HCT116 (cell line): Measurements from ENCODE around the gene LY6G6C. TPM values are rescaled to one million over a fixed set of nuclear protein-coding genes. Genes with fewer than 3 reads are reported as not detected.

Source experiments
- ATAC-seq: fragments of 200-7000 bp; cut with Tn5 transposase; 2 replicates; pipeline ENCODE4 v1.9.1; 2020; ENCODE audit warnings: mild to moderate bottlenecking, moderate library complexity
- BruUV-seq: library from RNA; stranded (reverse); fragments of 400-500 nt; replicated peaks from 2 replicates; lab custom pipeline; 2021; lab: Mats Ljungman, UMichigan
- CTCF ChIA-PET: fragments of 300-600 bp; sonication (Branson Sonifier 250); formaldehyde crosslinking; loops from one replicate; lab custom pipeline; 2021; ENCODE audit warnings: antibody characterized with exemption; lab: Charles Lee
- POLR2A ChIA-PET: fragments of 300-600, 350-600 bp; sonication (Branson Sonifier 250); formaldehyde crosslinking; loops from one replicate; lab custom pipeline; 2021; ENCODE audit warnings: antibody characterized with exemption; lab: Charles Lee
- RAD21 ChIA-PET, 2 experiments: fragments of 300-600 bp; sonication (Branson Sonifier 250); formaldehyde crosslinking; loops; one replicate each; lab custom pipeline; 2023; ENCODE audit warnings: low total read pairs in 2 of 2; ENCODE audit not compliant: uncharacterized antibody in 2 of 2, unreplicated experiment in 2 of 2, low non-redundant PET in 1 of 2; lab: Charles Lee
- DNase-seq: peaks from one replicate; pipeline ENCODE4 v3.0.0-alpha.2; 2010; ENCODE audit warnings: low read depth, low spot score
- H2AFZ ChIP-seq: fragments of 200-600 bp; shearing (Covaris generic), sonication (generic); 2 replicates; pipeline ENCODE4 v1.6.1; 2017; ENCODE audit warnings: low read depth, mixed run types, mixed read lengths, antibody characterized with exemption, low read length; ENCODE audit not compliant: poor library complexity, severe bottlenecking
- H3K27ac ChIP-seq: 2 replicates; pipeline ENCODE4 v1.5.1; 2012; ENCODE audit warnings: low read depth, low read length
- H3K27me3 ChIP-seq: fragments of 200-600 bp; sonication (generic); 2 replicates; pipeline ENCODE4 v1.6.1; 2016; ENCODE audit warnings: mixed run types, low read length, mixed read lengths; ENCODE audit not compliant: insufficient read depth
- H3K36me3 ChIP-seq, 2 experiments: fragments of 200-500 bp in 1 of 2; fragments of 200-600 bp in 1 of 2; sonication (Bioruptor generic) in 1 of 2; sonication (generic) in 1 of 2; 2 replicates each; pipeline versions ENCODE4 v1.5.1 to v1.6.1; 2014 to 2016; ENCODE audit warnings: low read length in 2 of 2, inconsistent platforms in 1 of 2, mixed read lengths in 1 of 2, mixed run types in 1 of 2; ENCODE audit not compliant: insufficient read depth in 2 of 2, control insufficient read depth in 1 of 2
- H3K4me1 ChIP-seq, 2 experiments: fragments of 200-600 bp in 1 of 2; sonication (generic) in 1 of 2; 2 replicates each; pipeline versions ENCODE4 v1.5.1 to v1.6.1; 2012 to 2017; ENCODE audit warnings: low read length in 2 of 2, inconsistent platforms in 1 of 2, mild to moderate bottlenecking in 1 of 2, mixed read lengths in 1 of 2, mixed run types in 1 of 2, moderate library complexity in 1 of 2; ENCODE audit not compliant: insufficient read depth in 2 of 2, control insufficient read depth in 1 of 2
- H3K4me2 ChIP-seq: fragments of 200-600 bp; sonication (generic); 2 replicates; pipeline ENCODE4 v1.6.1; 2017; ENCODE audit warnings: mixed run types, low read length, mixed read lengths
- H3K4me3 ChIP-seq, 2 experiments: fragments of 200-600 bp in 1 of 2; sonication (generic) in 1 of 2; replicated peaks in 1 of 2; 2 replicates each; pipeline ENCODE4 v1.5.1; 2011 to 2016; ENCODE audit warnings: low read length in 2 of 2, control low read depth in 1 of 2, low read depth in 1 of 2, mild to moderate bottlenecking in 1 of 2, mixed read lengths in 1 of 2, mixed run types in 1 of 2
- H3K79me2 ChIP-seq: fragments of 200-600 bp; sonication (generic); 2 replicates; pipeline ENCODE4 v1.6.1; 2017; ENCODE audit warnings: mild to moderate bottlenecking, mixed run types, low read length, moderate library complexity, mixed read lengths; ENCODE audit not compliant: insufficient read depth
- H3K9ac ChIP-seq: fragments of 200-600 bp; sonication (generic); 2 replicates; pipeline ENCODE4 v1.6.1; 2016; ENCODE audit warnings: low read length, mixed read lengths
- H3K9me2 ChIP-seq: fragments of 200-600 bp; sonication (generic), shearing (Covaris generic); 2 replicates; pipeline ENCODE4 v1.6.1; 2017; ENCODE audit warnings: mixed run types, mild to moderate bottlenecking, moderate library complexity; ENCODE audit not compliant: insufficient read depth
- H3K9me3 ChIP-seq, 2 experiments: fragments of 200-500 bp in 1 of 2; fragments of 200-600 bp in 1 of 2; sonication (Bioruptor generic) in 1 of 2; sonication (generic) in 1 of 2; 2 replicates each; pipeline ENCODE4 v1.6.1; 2014 to 2017; ENCODE audit warnings: low read length in 2 of 2, mixed read lengths in 2 of 2, inconsistent platforms in 1 of 2, low read depth in 1 of 2, mild to moderate bottlenecking in 1 of 2, mixed run types in 1 of 2, moderate library complexity in 1 of 2; ENCODE audit not compliant: control insufficient read depth in 1 of 2, insufficient read depth in 1 of 2
- H4K20me1 ChIP-seq: fragments of 200-600 bp; sonication (generic), shearing (Covaris generic); 2 replicates; pipeline ENCODE4 v1.6.1; 2017; ENCODE audit warnings: mixed run types, mild to moderate bottlenecking, moderate library complexity; ENCODE audit not compliant: insufficient read depth
- CEBPB ChIP-seq: IDR thresholded peaks from 2 replicates; pipeline ENCODE4 v1.6.1; 2012; ENCODE audit warnings: low read depth
- JUND ChIP-seq: IDR thresholded peaks from 2 replicates; pipeline ENCODE4 v1.6.1; 2012
- REST ChIP-seq: IDR thresholded peaks from 2 replicates; pipeline ENCODE4 v1.6.1; 2012; ENCODE audit warnings: low read depth
- TCF7L2 ChIP-seq: IDR thresholded peaks from 2 replicates; pipeline ENCODE4 v1.7.0; 2011; ENCODE audit warnings: borderline replicate concordance, inconsistent platforms; ENCODE audit not compliant: insufficient read depth, insufficient read length; ENCODE audit errors: extremely low read depth
- ZNF274 ChIP-seq: fragments of 200-500 bp; sonication (Bioruptor generic); IDR thresholded peaks from 2 replicates; pipeline ENCODE4 v1.6.1; 2014; ENCODE audit warnings: mild to moderate bottlenecking, low read depth, low read length, inconsistent platforms
- intact Hi-C: fragments of 100-400 bp; cut with micrococcal nuclease; formaldehyde crosslinking; loops from 2 replicates; pipeline ENCODE4 v1.10.0; 2022
- total RNA-seq: library from RNA; stranded (reverse); gene quantifications from one replicate; pipeline ENCODE4 v1.2.1, GENCODE V29; 2021; ENCODE audit not compliant: unreplicated experiment

LY6G6C gene
- total RNA-seq, 1 experiment from 2014 or later = 0.54 TPM

GRCh38 chr6:31762356-31762755 is 40.8 kb upstream of the LY6G6C start, which contains the start of gene SAPCD1:
TSS of gene SAPCD1 (plus strand) at chr6:31762656. CDS start at chr6:31763055, 399 bp downstream.
- Histone ChIP-seq H3K27ac (peak within 1 kb of the TSS; percentile 1; the same call in 1 of the 2 replicates), H3K9me3 (no peaks in the 10 kb centered on the region), H3K36me3 (peaks cover 3 to 34% of the 10 kb centered on the region in 2 experiments; a peak in 2 of 4 replicates), H2AFZ (no peak within 1 kb of the TSS), H3K9ac (no peak within 1 kb of the TSS), H3K27me3 (no peaks in the 10 kb centered on the region), H3K79me2 (no peaks in the 10 kb centered on the region), H3K4me1 (peaks cover 7 to 18% of the 10 kb centered on the region in 2 experiments; a peak in 3 of 4 replicates), H4K20me1 (no peaks in the 10 kb centered on the region), H3K4me3 (no peak within 1 kb of the TSS), H3K4me2 (peak within 1 kb of the TSS; percentile 39), H3K9me2 (no peaks in the 10 kb centered on the region)
- DNase-seq = no peak
- ChIA-PET POLR2A (no interaction called here), RAD21 (no interaction called here), CTCF (interaction anchor here (1.4 kb wide), 1 partner anchor 8 kb away, joined by 6 read pairs; no protein-coding TSS in a partner anchor)
- intact Hi-C loops = no loop called here
- TSS peak; percentile 27 for BruUV-seq
- TF ChIP-seq CEBPB = no peak
- ATAC-seq = no peak

- H3K27me3 ChIP-seq = no peaks in the 10 kb centered on the region
- no peaks in the 10 kb centered on the region for H3K9me3 ChIP-seq
- no peaks in the 10 kb centered on the region for H3K79me2 ChIP-seq
- no peak for DNase-seq
- H4K20me1 ChIP-seq = no peaks in the 10 kb centered on the region
- H3K4me3 ChIP-seq = no peak overlapping the region
- TF ChIP-seq ZNF274 (no peak), TCF7L2 (no peak), JUND (no peak), REST (no peak)
- H3K4me2 ChIP-seq = no peak overlapping the region
- H2AFZ ChIP-seq = no peak overlapping the region
- no peak overlapping the region for H3K9ac ChIP-seq
- ATAC-seq = no peak
- intact Hi-C loops = no loop called here
- BruUV-seq = no TSS peak
- H3K27ac ChIP-seq = no peak overlapping the region
- ChIA-PET RAD21 (no interaction called here), CTCF (interaction anchor here (1.4 kb wide), 1 partner anchor 9 kb away, joined by 6 read pairs; no protein-coding TSS in a partner anchor), POLR2A (no interaction called here)
- H3K4me1 ChIP-seq = peaks cover 7 to 18% of the 10 kb centered on the region in 2 experiments; a peak in 3 of 4 replicates
- H3K9me2 ChIP-seq = no peaks in the 10 kb centered on the region
- H3K36me3 ChIP-seq = peaks cover 3 to 34% of the 10 kb centered on the region in 2 experiments; a peak in 2 of 4 replicates
Observed at GRCh38 chr6:31761343-31761742, 39.8 kb upstream of the LY6G6C start.
